Measurements from ENCODE around the gene TBC1D1. TPM values are rescaled to one million over a fixed set of nuclear protein-coding genes. Genes with fewer than 3 reads are reported as not detected.

Gene TBC1D1
- total RNA-seq, 1 experiment from 2014 or later, result 89.0 TPM

DNA sequence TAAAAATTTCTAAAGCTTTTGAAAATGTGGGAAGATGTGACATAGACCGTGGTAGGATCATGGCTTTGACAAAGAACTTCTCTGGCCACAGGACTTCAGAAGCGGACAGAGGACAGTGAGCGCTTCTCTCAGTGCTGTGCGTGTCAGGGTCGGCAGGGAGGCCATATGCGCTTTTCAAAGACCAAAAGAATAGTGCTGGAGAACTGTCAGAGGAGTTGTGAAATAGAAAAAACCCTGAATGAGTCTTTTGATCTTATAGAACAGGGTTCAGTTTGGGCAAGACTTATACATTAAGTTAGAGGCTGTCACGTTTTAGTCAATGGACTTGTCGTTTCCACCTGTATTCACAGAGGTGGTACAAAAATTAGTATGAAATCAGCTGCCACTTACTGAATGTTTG is 146.7 kb downstream of the TBC1D1 start:
- DNase-seq (no peak), ATAC-seq (no peak)
- Histone ChIP-seq H3K9me3 (ENCODE audit: low read length) (no peaks in the 10 kb centered on the region), H3K9ac (ENCODE audit: low read length) (no peak overlapping the region), H3K79me2 (ENCODE audit: low read length) (no peaks in the 10 kb centered on the region), H3K4me3 (ENCODE audit: low read length) (no peak overlapping the region), H3K36me3 (ENCODE audit: low read depth, low read length) (no peaks in the 10 kb centered on the region; the same call in 1 of the 2 replicates), H2AFZ (ENCODE audit: low read length) (no peak overlapping the region), H3K4me1 (ENCODE audit: insufficient read depth, low read length) (peaks cover 15% of the 10 kb centered on the region), H3K4me2 (ENCODE audit: low read length) (no peak overlapping the region), H4K20me1 (ENCODE audit: low read length) (no peaks in the 10 kb centered on the region), H3K27ac (ENCODE audit: low read length) (no peak overlapping the region), H3K27me3 (ENCODE audit: low read length) (no peaks in the 10 kb centered on the region), H3F3A (ENCODE audit: low read length, unreplicated experiment) (no peaks in the 10 kb centered on the region), H3K9me2 (replicated peaks; ENCODE audit: low read length) (no peaks in the 10 kb centered on the region)
- ChIA-PET POLR2A (ENCODE audit: unreplicated experiment) (no interaction called here), CTCF (no interaction called here)
- no TSS peak for BruUV-seq (replicated peaks)
- intact Hi-C loops (cut with micrococcal nuclease), result loop anchor here (5.0 kb wide), 2 partner anchors 60 to 210 kb away; partner anchors contain the start of gene PGM2
- TF ChIP-seq EZH2 (IDR thresholded peaks at IDR 0.05; ENCODE audit: low read length, unreplicated experiment) (no peak), EZH2phosphoT487 (IDR thresholded peaks at IDR 0.05; ENCODE audit: borderline replicate concordance, low read length) (no peak)
- TF ChIP-seq, protein P1, sequence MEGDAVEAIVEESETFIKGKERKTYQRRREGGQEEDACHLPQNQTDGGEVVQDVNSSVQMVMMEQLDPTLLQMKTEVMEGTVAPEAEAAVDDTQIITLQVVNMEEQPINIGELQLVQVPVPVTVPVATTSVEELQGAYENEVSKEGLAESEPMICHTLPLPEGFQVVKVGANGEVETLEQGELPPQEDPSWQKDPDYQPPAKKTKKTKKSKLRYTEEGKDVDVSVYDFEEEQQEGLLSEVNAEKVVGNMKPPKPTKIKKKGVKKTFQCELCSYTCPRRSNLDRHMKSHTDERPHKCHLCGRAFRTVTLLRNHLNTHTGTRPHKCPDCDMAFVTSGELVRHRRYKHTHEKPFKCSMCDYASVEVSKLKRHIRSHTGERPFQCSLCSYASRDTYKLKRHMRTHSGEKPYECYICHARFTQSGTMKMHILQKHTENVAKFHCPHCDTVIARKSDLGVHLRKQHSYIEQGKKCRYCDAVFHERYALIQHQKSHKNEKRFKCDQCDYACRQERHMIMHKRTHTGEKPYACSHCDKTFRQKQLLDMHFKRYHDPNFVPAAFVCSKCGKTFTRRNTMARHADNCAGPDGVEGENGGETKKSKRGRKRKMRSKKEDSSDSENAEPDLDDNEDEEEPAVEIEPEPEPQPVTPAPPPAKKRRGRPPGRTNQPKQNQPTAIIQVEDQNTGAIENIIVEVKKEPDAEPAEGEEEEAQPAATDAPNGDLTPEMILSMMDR (conservative IDR thresholded peaks at IDR 0.05; ENCODE audit: low read depth, low read length), result no peak

DNA sequence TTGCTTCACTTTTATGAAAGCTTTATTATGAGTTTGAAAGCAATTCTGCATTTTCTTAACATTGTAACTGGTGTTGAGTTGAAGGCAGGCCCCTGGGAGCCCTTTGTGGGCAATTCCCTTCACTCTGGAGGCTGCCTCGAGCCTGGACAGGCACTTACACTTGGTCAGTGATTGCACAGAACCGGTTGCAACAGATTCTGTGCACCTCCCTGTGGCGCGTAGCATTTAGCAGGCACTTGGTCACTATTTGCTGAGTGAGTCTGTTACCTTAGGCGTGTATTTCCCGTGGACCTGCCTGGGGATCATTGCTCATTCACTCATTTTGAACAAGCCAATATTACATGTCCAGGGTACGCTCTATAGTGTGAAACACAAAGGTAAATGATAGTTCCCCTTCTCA is 149.7 kb downstream of the TBC1D1 start:
- Histone ChIP-seq H3K9me3 (ENCODE audit: low read length) (no peaks in the 10 kb centered on the region), H2AFZ (ENCODE audit: low read length) (no peak overlapping the region), H3K4me3 (ENCODE audit: low read length) (peak overlapping the region; percentile 33; the same call in 1 of the 2 replicates), H3K27me3 (ENCODE audit: low read length) (no peaks in the 10 kb centered on the region), H3K9ac (ENCODE audit: low read length) (peak overlapping the region; percentile 61), H3F3A (ENCODE audit: low read length, unreplicated experiment) (no peaks in the 10 kb centered on the region), H3K9me2 (replicated peaks; ENCODE audit: low read length) (no peaks in the 10 kb centered on the region), H3K4me1 (ENCODE audit: insufficient read depth, low read length) (peaks cover 15% of the 10 kb centered on the region), H4K20me1 (ENCODE audit: low read length) (no peaks in the 10 kb centered on the region), H3K79me2 (ENCODE audit: low read length) (no peaks in the 10 kb centered on the region), H3K27ac (ENCODE audit: low read length) (peak overlapping the region; percentile 89), H3K36me3 (ENCODE audit: low read depth, low read length) (no peaks in the 10 kb centered on the region; the same call in 1 of the 2 replicates), H3K4me2 (ENCODE audit: low read length) (peak overlapping the region; percentile 62)
- CTCF ChIA-PET, result no interaction called here
- DNase-seq, result peak; percentile 77
- POLR2A ChIA-PET (ENCODE audit: unreplicated experiment), result interaction anchor here (0.6 kb wide), 2 partner anchors 9 kb away, joined by 3 to 4 read pairs; no protein-coding TSS in a partner anchor
- no TSS peak for BruUV-seq (replicated peaks)
- ATAC-seq, result peak; percentile 85
- intact Hi-C loops (cut with micrococcal nuclease), result no loop called here
- TF ChIP-seq EZH2 (IDR thresholded peaks at IDR 0.05; ENCODE audit: low read length, unreplicated experiment) (no peak), EZH2phosphoT487 (IDR thresholded peaks at IDR 0.05; ENCODE audit: borderline replicate concordance, low read length) (no peak)
- TF ChIP-seq, protein P1 (conservative IDR thresholded peaks at IDR 0.05; ENCODE audit: low read depth, low read length), result peak; percentile 31; the same call in 1 of the 2 replicates

DNA sequence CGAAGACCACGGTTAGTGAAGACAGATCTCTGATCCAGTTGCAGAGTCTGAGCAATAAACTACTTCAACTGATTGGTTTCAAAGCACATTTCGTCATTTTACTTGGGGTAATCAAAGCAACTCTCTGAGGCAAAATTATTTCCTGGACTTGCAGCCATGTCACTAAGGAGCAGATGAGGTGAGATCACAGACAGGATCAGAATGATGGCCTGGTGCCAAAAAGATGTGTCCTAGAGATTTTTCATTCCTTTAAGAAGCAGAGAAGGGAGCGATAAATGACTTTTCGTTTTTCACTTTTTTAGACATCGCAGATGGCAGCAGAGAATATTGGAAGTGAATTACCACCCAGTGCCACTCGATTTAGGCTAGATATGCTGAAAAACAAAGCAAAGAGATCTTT is 153.2 kb downstream of the TBC1D1 start:
- DNase-seq, result no peak
- H3K9ac ChIP-seq (ENCODE audit: low read length), result no peak overlapping the region
- no TSS peak for BruUV-seq (replicated peaks)
- no peak overlapping the region for H3K27ac ChIP-seq (ENCODE audit: low read length)
- H2AFZ ChIP-seq (ENCODE audit: low read length), result no peak overlapping the region
- H3K4me1 ChIP-seq (ENCODE audit: insufficient read depth, low read length), result peaks cover 30% of the 10 kb centered on the region
- H3K4me3 ChIP-seq (ENCODE audit: low read length), result no peak overlapping the region
- no peaks in the 10 kb centered on the region for H3K79me2 ChIP-seq (ENCODE audit: low read length)
- H4K20me1 ChIP-seq (ENCODE audit: low read length), result no peaks in the 10 kb centered on the region
- TF ChIP-seq, protein P1 (conservative IDR thresholded peaks at IDR 0.05; ENCODE audit: low read depth, low read length), result no peak
- TF ChIP-seq EZH2phosphoT487 (IDR thresholded peaks at IDR 0.05; ENCODE audit: borderline replicate concordance, low read length) (no peak), EZH2 (IDR thresholded peaks at IDR 0.05; ENCODE audit: low read length, unreplicated experiment) (no peak)
- H3K9me3 ChIP-seq (ENCODE audit: low read length), result no peaks in the 10 kb centered on the region
- no peak overlapping the region for H3K4me2 ChIP-seq (ENCODE audit: low read length)
- H3F3A ChIP-seq (ENCODE audit: low read length, unreplicated experiment), result no peaks in the 10 kb centered on the region
- ChIA-PET CTCF (no interaction called here), POLR2A (ENCODE audit: unreplicated experiment) (no interaction called here)
- H3K27me3 ChIP-seq (ENCODE audit: low read length), result no peaks in the 10 kb centered on the region
- H3K9me2 ChIP-seq (replicated peaks; ENCODE audit: low read length), result no peaks in the 10 kb centered on the region
- no peaks in the 10 kb centered on the region for H3K36me3 ChIP-seq (ENCODE audit: low read depth, low read length)
- no peak for ATAC-seq
- intact Hi-C loops (cut with micrococcal nuclease), result no loop called here

All from PC-3 (cell line).